Measurements from ENCODE around the gene RSPH9. TPM values are rescaled to one million over a fixed set of nuclear protein-coding genes. Genes with fewer than 3 reads are reported as not detected.

RSPH9 gene
- polyA plus RNA-seq, 3 donors: 0.05 to 0.52 (median 0.13) TPM

DNA sequence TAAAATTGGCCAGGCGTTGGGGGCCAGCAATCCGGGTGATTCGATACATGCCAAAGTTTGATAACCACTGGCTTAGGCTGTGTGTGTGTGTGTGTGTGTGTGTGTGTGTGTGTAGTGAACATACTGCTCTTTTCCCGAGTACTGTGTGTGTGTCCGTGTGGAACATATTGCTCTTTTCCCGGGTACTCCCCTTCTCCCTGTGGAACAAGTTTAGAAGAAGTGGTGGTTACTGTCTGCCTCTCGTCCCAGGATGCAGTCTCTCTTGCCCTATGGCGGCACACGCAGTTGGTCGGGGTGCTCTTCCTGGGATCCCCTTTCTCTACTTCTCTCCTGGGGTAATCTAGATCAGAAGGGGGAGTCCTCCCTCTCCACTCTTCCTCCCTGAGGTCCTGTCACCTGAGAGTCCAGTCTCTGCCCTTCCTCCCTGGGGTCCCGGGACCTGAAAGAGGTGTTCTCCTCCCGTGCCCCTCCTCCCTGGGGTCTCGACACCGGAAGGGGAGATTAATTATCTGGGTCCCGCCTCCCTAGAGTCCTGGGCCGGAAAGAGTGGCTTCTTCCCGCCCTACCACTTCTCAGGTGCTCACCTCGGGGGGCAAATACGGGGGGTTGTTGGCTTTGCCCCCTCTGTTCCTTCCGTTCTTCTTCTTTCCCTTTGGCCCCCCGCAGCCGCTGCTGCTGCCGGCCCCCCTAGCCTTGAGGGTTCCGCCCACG is 16.3 kb upstream of the RSPH9 start:
- 0% methylated on average over 5 of the region's 25 CpGs for WGBS (ENCODE audit: insufficient coverage)
- Histone ChIP-seq H3K27ac (ENCODE audit: low read depth in 1 of 2, low read length in 2 of 2) (peak overlapping the region; percentile 75 to 94), H2AFZ (ENCODE audit: insufficient read depth, low read depth, low read length, poor library complexity, severe bottlenecking) (peak overlapping the region; percentile 75), H3K9ac (ENCODE audit: insufficient read depth, low read length, poor library complexity, severe bottlenecking) (peak overlapping the region; percentile 85), H3K4me1 (ENCODE audit: control insufficient read depth in 1 of 2, insufficient read depth in 2 of 2, low read length in 2 of 2) (peaks cover 51 to 58% of the 10 kb centered on the region in 2 donors), H3K9me3 (replicated peaks in 1 of 2; ENCODE audit: control insufficient read depth in 1 of 2, insufficient read depth in 1 of 2, low read length in 2 of 2) (no peaks in the 10 kb centered on the region), H3K4me2 (replicated peaks; ENCODE audit: extremely low read depth, low read length, poor library complexity, severe bottlenecking) (peak overlapping the region; percentile 86), H3K27me3 (ENCODE audit: control insufficient read depth in 2 of 2, insufficient read depth in 2 of 2, low read length in 2 of 2) (no peaks in the 10 kb centered on the region), H4K20me1 (ENCODE audit: insufficient read depth, low read length) (peaks cover 32% of the 10 kb centered on the region), H3K36me3 (replicated peaks in 1 of 2; ENCODE audit: control insufficient read depth in 1 of 2, insufficient read depth in 2 of 2, low read length in 2 of 2) (peaks cover 27% of the 10 kb centered on the region in 2 donors), H3K4me3 (replicated peaks in 1 of 3; ENCODE audit: low read depth in 2 of 3, low read length in 3 of 3) (peak overlapping the region; percentile 95 to 99 (median 98)), H3K79me2 (ENCODE audit: insufficient read depth, low read length) (peaks cover 33% of the 10 kb centered on the region)
- Mint-ChIP-seq H3K27ac (peak overlapping the region; percentile 93 to 99 (median 98)), H3K36me3 (peaks cover 28 to 34% of the 10 kb centered on the region in 2 donors), H3K4me1 (peaks cover 43% of the 10 kb centered on the region), H3K27me3 (ENCODE audit: low read depth in 3 of 3) (peaks cover 0 to 1% (median 0%) of the 10 kb centered on the region in 3 donors), H3K9me3 (no peaks in the 10 kb centered on the region), H3K4me3 (peak overlapping the region; percentile 93 to 96)
- DNase-seq: peak in 2 of 3 donors; percentile 7 to 28
- TF ChIP-seq, protein P1, sequence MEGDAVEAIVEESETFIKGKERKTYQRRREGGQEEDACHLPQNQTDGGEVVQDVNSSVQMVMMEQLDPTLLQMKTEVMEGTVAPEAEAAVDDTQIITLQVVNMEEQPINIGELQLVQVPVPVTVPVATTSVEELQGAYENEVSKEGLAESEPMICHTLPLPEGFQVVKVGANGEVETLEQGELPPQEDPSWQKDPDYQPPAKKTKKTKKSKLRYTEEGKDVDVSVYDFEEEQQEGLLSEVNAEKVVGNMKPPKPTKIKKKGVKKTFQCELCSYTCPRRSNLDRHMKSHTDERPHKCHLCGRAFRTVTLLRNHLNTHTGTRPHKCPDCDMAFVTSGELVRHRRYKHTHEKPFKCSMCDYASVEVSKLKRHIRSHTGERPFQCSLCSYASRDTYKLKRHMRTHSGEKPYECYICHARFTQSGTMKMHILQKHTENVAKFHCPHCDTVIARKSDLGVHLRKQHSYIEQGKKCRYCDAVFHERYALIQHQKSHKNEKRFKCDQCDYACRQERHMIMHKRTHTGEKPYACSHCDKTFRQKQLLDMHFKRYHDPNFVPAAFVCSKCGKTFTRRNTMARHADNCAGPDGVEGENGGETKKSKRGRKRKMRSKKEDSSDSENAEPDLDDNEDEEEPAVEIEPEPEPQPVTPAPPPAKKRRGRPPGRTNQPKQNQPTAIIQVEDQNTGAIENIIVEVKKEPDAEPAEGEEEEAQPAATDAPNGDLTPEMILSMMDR (IDR thresholded peaks at IDR 0.05): no peak
- intact Hi-C loops (cut with micrococcal nuclease): loop anchor here (5.0 kb wide), 2 partner anchors 51 to 619 kb away; partner anchors contain the start of genes HSP90AB1 (in 1 of the 2), POLH (in 1 of the 2) and XPO5 (in 1 of the 2)

DNA sequence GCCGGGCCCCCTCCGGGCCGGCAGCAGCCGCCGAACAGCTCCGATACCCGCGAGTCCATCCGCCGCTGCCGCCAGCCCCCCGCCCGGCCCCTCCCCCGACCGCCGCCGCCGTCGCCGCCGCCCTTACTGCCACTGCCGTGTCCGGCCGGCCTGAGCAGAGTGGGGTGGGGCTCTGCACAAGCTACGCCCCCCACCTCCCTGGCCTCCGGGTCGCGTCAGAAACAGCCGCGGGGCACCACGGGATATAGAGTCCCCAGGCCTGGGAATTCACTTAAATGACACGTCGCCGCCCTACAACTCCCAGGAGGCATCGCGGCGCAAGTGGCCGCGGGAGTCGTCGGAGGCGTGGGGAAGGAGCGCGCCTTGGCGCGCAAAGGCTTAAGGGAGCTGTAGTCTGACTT is 15.7 kb upstream of the RSPH9 start, which contains the start of gene GTPBP2:
Gene GTPBP2, minus strand, starts transcription at position 161 of the 401 bp plus-strand sequence. Its CDS starts 102 bp downstream, at position 59.
- Histone ChIP-seq H2AFZ (ENCODE audit: insufficient read depth, low read depth, low read length, poor library complexity, severe bottlenecking) (peak within 1 kb of the TSS; percentile 86), H4K20me1 (ENCODE audit: insufficient read depth, low read length) (peaks cover 26% of the 10 kb centered on the region), H3K27me3 (ENCODE audit: control insufficient read depth in 2 of 2, insufficient read depth in 2 of 2, low read length in 2 of 2) (no peaks in the 10 kb centered on the region), H3K9ac (ENCODE audit: insufficient read depth, low read length, poor library complexity, severe bottlenecking) (peak within 1 kb of the TSS; percentile 85), H3K27ac (ENCODE audit: low read depth in 1 of 2, low read length in 2 of 2) (peak within 1 kb of the TSS; percentile 94 to 95), H3K4me2 (replicated peaks; ENCODE audit: extremely low read depth, low read length, poor library complexity, severe bottlenecking) (peak within 1 kb of the TSS; percentile 86), H3K4me1 (ENCODE audit: control insufficient read depth in 1 of 2, insufficient read depth in 2 of 2, low read length in 2 of 2) (peaks cover 51 to 60% of the 10 kb centered on the region in 2 donors), H3K79me2 (ENCODE audit: insufficient read depth, low read length) (peaks cover 33% of the 10 kb centered on the region), H3K9me3 (replicated peaks in 1 of 2; ENCODE audit: control insufficient read depth in 1 of 2, insufficient read depth in 1 of 2, low read length in 2 of 2) (no peaks in the 10 kb centered on the region), H3K36me3 (replicated peaks in 1 of 2; ENCODE audit: control insufficient read depth in 1 of 2, insufficient read depth in 2 of 2, low read length in 2 of 2) (peaks cover 21 to 22% of the 10 kb centered on the region in 2 donors), H3K4me3 (replicated peaks in 1 of 3; ENCODE audit: low read depth in 2 of 3, low read length in 3 of 3) (peak within 1 kb of the TSS; percentile 95 to 99 (median 98))
- H3K27me3 Mint-ChIP-seq (ENCODE audit: low read depth in 3 of 3): no peaks in the 10 kb centered on the region
- H3K9me3 Mint-ChIP-seq: no peaks in the 10 kb centered on the region
- peak within 1 kb of the TSS; percentile 93 to 96 for H3K4me3 Mint-ChIP-seq
- peaks cover 46% of the 10 kb centered on the region for H3K4me1 Mint-ChIP-seq
- peak; percentile 97 to 98 (median 97) for DNase-seq
- TF ChIP-seq, protein P1 (IDR thresholded peaks at IDR 0.05): no peak
- 0% methylated on average over 29 of the region's 46 CpGs for WGBS (ENCODE audit: insufficient coverage)
- H3K36me3 Mint-ChIP-seq: peaks cover 22 to 28% of the 10 kb centered on the region in 2 donors
- peak within 1 kb of the TSS; percentile 94 to 100 (median 99) for H3K27ac Mint-ChIP-seq
- intact Hi-C loops (cut with micrococcal nuclease): loop anchor here (5.0 kb wide), 2 partner anchors 52 to 618 kb away; partner anchors contain the start of genes HSP90AB1 (in 1 of the 2), POLH (in 1 of the 2) and XPO5 (in 1 of the 2)
